Mesenchymal stem cell (in vitro differentiated cells and primary cell): ENCODE data around the gene NES.

Experiments used
- DNase-seq: peaks from one replicate; pipeline ENCODE4 v3.0.0-alpha.2; 2013
- H2AFZ ChIP-seq: one replicate; pipeline ENCODE4 v1.6.1; 2013; ENCODE audit warnings: low read depth, mild to moderate bottlenecking, control low read depth, inconsistent platforms, low read length, moderate library complexity
- H2AK5ac ChIP-seq: 2 replicates; pipeline ENCODE4 v1.6.1; 2013; ENCODE audit warnings: low read length, moderate library complexity, mild to moderate bottlenecking, inconsistent platforms; ENCODE audit not compliant: severe bottlenecking
- H2BK120ac ChIP-seq: one replicate; pipeline ENCODE4 v1.6.1; 2013; ENCODE audit warnings: low read depth, mild to moderate bottlenecking, inconsistent platforms, low read length, moderate library complexity
- H2BK12ac ChIP-seq, 2 experiments: one replicate each; pipeline ENCODE4 v1.6.1; 2013; ENCODE audit warnings: inconsistent platforms in 2 of 2, low read length in 2 of 2, mild to moderate bottlenecking in 2 of 2, moderate library complexity in 2 of 2, control low read depth in 1 of 2
- H2BK15ac ChIP-seq: one replicate; pipeline ENCODE4 v1.6.1; 2013; ENCODE audit warnings: mild to moderate bottlenecking, low read depth, inconsistent platforms; ENCODE audit not compliant: poor library complexity, severe bottlenecking
- H2BK5ac ChIP-seq: 2 replicates; pipeline ENCODE4 v1.6.1; 2013; ENCODE audit warnings: low read depth, mild to moderate bottlenecking, low read length, control low read depth, inconsistent platforms; ENCODE audit not compliant: poor library complexity, severe bottlenecking
- H3K14ac ChIP-seq, 2 experiments: one replicate each; pipeline ENCODE4 v1.6.1; 2013; ENCODE audit warnings: inconsistent platforms in 2 of 2, low read length in 2 of 2, control low read depth in 1 of 2, mild to moderate bottlenecking in 1 of 2, moderate library complexity in 1 of 2
- H3K18ac ChIP-seq, 2 experiments: one replicate each; pipeline ENCODE4 v1.6.1; 2013; ENCODE audit warnings: inconsistent platforms in 2 of 2, low read length in 2 of 2, control low read depth in 1 of 2, low read depth in 1 of 2, mild to moderate bottlenecking in 1 of 2
- H3K23ac ChIP-seq, 2 experiments: one replicate each; pipeline ENCODE4 v1.6.1; 2013; ENCODE audit warnings: inconsistent platforms in 2 of 2, low read length in 2 of 2, mild to moderate bottlenecking in 2 of 2, moderate library complexity in 2 of 2, control low read depth in 1 of 2
- H3K27ac ChIP-seq: 2 replicates; pipeline ENCODE4 v1.5.1; 2013; ENCODE audit warnings: mild to moderate bottlenecking, moderate library complexity, low read length, control low read depth, inconsistent platforms; ENCODE audit not compliant: poor library complexity, severe bottlenecking
- H3K27me3 ChIP-seq, 2 experiments: 2 replicates each; pipeline versions ENCODE4 v1.6.1 to v1.7.0; 2013; ENCODE audit warnings: low read length in 2 of 2, mild to moderate bottlenecking in 2 of 2, moderate library complexity in 2 of 2, control low read depth in 1 of 2, inconsistent platforms in 1 of 2; ENCODE audit not compliant: control insufficient read depth in 1 of 2, insufficient read depth in 1 of 2
- H3K36me3 ChIP-seq, 2 experiments: 2 replicates each; pipeline versions ENCODE4 v1.6.1 to v1.7.0; 2013; ENCODE audit warnings: low read length in 2 of 2, control low read depth in 1 of 2, inconsistent platforms in 1 of 2, low read depth in 1 of 2, mild to moderate bottlenecking in 1 of 2; ENCODE audit not compliant: insufficient read depth in 2 of 2, control insufficient read depth in 1 of 2
- H3K4ac ChIP-seq, 2 experiments: one replicate each; pipeline ENCODE4 v1.6.1; 2013; ENCODE audit warnings: inconsistent platforms in 2 of 2, low read length in 2 of 2, mild to moderate bottlenecking in 2 of 2, moderate library complexity in 2 of 2, control low read depth in 1 of 2, low read depth in 1 of 2
- H3K4me1 ChIP-seq: 2 replicates; pipeline ENCODE4 v1.6.1; 2013; ENCODE audit warnings: low read depth, low read length, control low read depth; ENCODE audit not compliant: control insufficient read depth, insufficient read depth
- H3K4me2 ChIP-seq: 2 replicates; pipeline ENCODE4 v1.6.1; 2013; ENCODE audit warnings: low read length, mild to moderate bottlenecking, inconsistent platforms; ENCODE audit not compliant: poor library complexity, severe bottlenecking
- H3K4me3 ChIP-seq, 2 experiments: 2 replicates each; pipeline versions ENCODE4 v1.5.1 to v1.7.0; 2013; ENCODE audit warnings: low read length in 2 of 2, mild to moderate bottlenecking in 2 of 2, control low read depth in 1 of 2, low read depth in 1 of 2; ENCODE audit not compliant: insufficient read depth in 1 of 2
- H3K79me1 ChIP-seq: replicated peaks from 2 replicates; pipeline ENCODE4 v1.6.1; 2013; ENCODE audit warnings: mild to moderate bottlenecking, control low read depth, low read length, inconsistent platforms; ENCODE audit not compliant: poor library complexity, severe bottlenecking
- H3K9ac ChIP-seq: 2 replicates; pipeline ENCODE4 v1.7.0; 2013; ENCODE audit warnings: mild to moderate bottlenecking, low read length, moderate library complexity
- H3K9me3 ChIP-seq: 2 replicates; pipeline ENCODE4 v1.7.0; 2013; ENCODE audit warnings: mild to moderate bottlenecking, low read length; ENCODE audit not compliant: control insufficient read depth
- H4K8ac ChIP-seq: one replicate; pipeline ENCODE4 v1.6.1; 2013; ENCODE audit warnings: inconsistent platforms, mild to moderate bottlenecking, low read length, moderate library complexity
- H4K91ac ChIP-seq: one replicate; pipeline ENCODE4 v1.6.1; 2013; ENCODE audit warnings: mild to moderate bottlenecking, low read length, inconsistent platforms
- WGBS: methylation state at CpG from one replicate; pipeline ENCODE4 v1.1.7; 2013; ENCODE audit warnings: mixed read lengths; 5-methylcytosine and 5-hydroxymethylcytosine counted together

Gene NES

GRCh38 chr1:156622581-156623297 is 54.5 kb downstream of the NES start:
- Histone ChIP-seq H3K79me1 (no peaks in the 10 kb centered on the region), H3K9me3 (no peaks in the 10 kb centered on the region), H2BK120ac (no peak overlapping the region), H4K8ac (no peak overlapping the region), H2BK15ac (no peak overlapping the region), H3K14ac (no peak overlapping the region), H3K18ac (no peak overlapping the region), H3K27ac (no peak overlapping the region), H2BK5ac (no peak overlapping the region), H3K4ac (no peak overlapping the region), H3K4me2 (no peak overlapping the region), H3K36me3 (no peaks in the 10 kb centered on the region), H3K4me1 (peaks cover 19% of the 10 kb centered on the region), H3K9ac (no peak overlapping the region), H2AK5ac (no peak overlapping the region), H2AFZ (no peak overlapping the region), H3K23ac (peak overlapping the region in 1 of 2 experiments; percentile 41), H3K27me3 (peaks cover 78 to 90% of the 10 kb centered on the region in 2 experiments), H3K4me3 (no peak overlapping the region), H2BK12ac (no peak overlapping the region), H4K91ac (no peak overlapping the region)
- WGBS = 87% methylated on average over 3 of the region's 6 CpGs
- DNase-seq = no peak

- Histone ChIP-seq H2BK15ac (no peak overlapping the region), H2BK12ac (no peak overlapping the region), H3K9me3 (no peaks in the 10 kb centered on the region), H3K27ac (no peak overlapping the region), H2BK120ac (no peak overlapping the region), H3K18ac (no peak overlapping the region), H2BK5ac (no peak overlapping the region), H4K8ac (no peak overlapping the region), H3K4ac (no peak overlapping the region), H3K4me1 (peaks cover 8% of the 10 kb centered on the region), H2AFZ (no peak overlapping the region), H3K14ac (no peak overlapping the region), H3K79me1 (no peaks in the 10 kb centered on the region), H3K4me2 (no peak overlapping the region), H2AK5ac (no peak overlapping the region), H3K36me3 (no peaks in the 10 kb centered on the region), H3K4me3 (no peak overlapping the region), H3K27me3 (peaks cover 69 to 70% of the 10 kb centered on the region in 2 experiments), H3K9ac (no peak overlapping the region), H3K23ac (no peak overlapping the region), H4K91ac (no peak overlapping the region)
- WGBS = 44% methylated on average over 6 of the region's 6 CpGs
- DNase-seq = no peak
These were observed 57.6 kb downstream of the NES start for GRCh38 chr1:156619582-156619955.

GRCh38 chr1:156618853-156619581 is 58.2 kb downstream of the NES start, which contains the start of gene HAPLN2:
HAPLN2 (plus strand) TSS chr1:156619415; CDS start chr1:156623491, 4,076 bp downstream.
- H2BK12ac ChIP-seq = no peak within 1 kb of the TSS
- H3K27ac ChIP-seq = no peak within 1 kb of the TSS
- H2AK5ac ChIP-seq = no peak within 1 kb of the TSS
- H4K8ac ChIP-seq = no peak within 1 kb of the TSS
- no peaks in the 10 kb centered on the region for H3K36me3 ChIP-seq
- H3K4ac ChIP-seq = no peak within 1 kb of the TSS
- H2BK120ac ChIP-seq = peak within 1 kb of the TSS; percentile 71
- DNase-seq = no peak
- H3K4me3 ChIP-seq = no peak within 1 kb of the TSS
- H2BK5ac ChIP-seq = no peak within 1 kb of the TSS
- WGBS = 36% methylated on average over 4 of the region's 7 CpGs
- no peak within 1 kb of the TSS for H3K9ac ChIP-seq
- H3K23ac ChIP-seq = no peak within 1 kb of the TSS
- no peaks in the 10 kb centered on the region for H3K9me3 ChIP-seq
- H3K14ac ChIP-seq = no peak within 1 kb of the TSS
- H3K18ac ChIP-seq = peak within 1 kb of the TSS in 1 of 2 experiments; percentile 42
- H3K79me1 ChIP-seq = no peaks in the 10 kb centered on the region
- peaks cover 64 to 65% of the 10 kb centered on the region in 2 experiments for H3K27me3 ChIP-seq
- H3K4me1 ChIP-seq = peaks cover 3% of the 10 kb centered on the region
- H3K4me2 ChIP-seq = no peak within 1 kb of the TSS
- H4K91ac ChIP-seq = no peak within 1 kb of the TSS
- H2AFZ ChIP-seq = no peak within 1 kb of the TSS
- no peak within 1 kb of the TSS for H2BK15ac ChIP-seq
